AML-193 (cell line): ENCODE results near the gene ERVK3-1.
"Not testable (repeated sequence)": the region's sequence is repeated elsewhere in the genome, so short reads cannot be mapped to it uniquely, and the experiment has no call there.

ENCODE experiments used
- DNase-seq, 2 experiments: peaks; one replicate each; lab custom pipeline; 2025; lab: John Stamatoyannopoulos, UW

Gene ERVK3-1

GRCh38 chr19:58305065-58305931 is at the start of gene ERVK3-1:
ERVK3-1 (plus strand) TSS chr19:58305377; CDS start chr19:58312169, 6,792 bp downstream.
- DNase-seq: peak; percentile 91 to 96

GRCh38 chr19:58258259-58258658 is 46.9 kb upstream of the ERVK3-1 start:
- not testable (repeated sequence) for DNase-seq

- no peak for DNase-seq
These were observed 43.6 kb upstream of the ERVK3-1 start for GRCh38 chr19:58261600-58261967.

GRCh38 chr19:58261968-58262921 is 42.9 kb upstream of the ERVK3-1 start:
- no peak for DNase-seq

GRCh38 chr19:58262922-58263296 is 42.3 kb upstream of the ERVK3-1 start:
- no peak for DNase-seq

GRCh38 chr19:58265100-58265499 is 40.1 kb upstream of the ERVK3-1 start:
- no peak for DNase-seq

GRCh38 chr19:58268344-58268743 is 36.8 kb upstream of the ERVK3-1 start:
- no peak for DNase-seq

- no peak for DNase-seq
These were observed 30.4 kb upstream of the ERVK3-1 start for GRCh38 chr19:58274771-58275201.

GRCh38 chr19:58275564-58275963 is 29.6 kb upstream of the ERVK3-1 start:
- DNase-seq: no peak

GRCh38 chr19:58277197-58277596 is 28.0 kb upstream of the ERVK3-1 start:
- no peak for DNase-seq

GRCh38 chr19:58277748-58278540 is 27.2 kb upstream of the ERVK3-1 start:
- peak; percentile 58 to 72 for DNase-seq

GRCh38 chr19:58278541-58279041 is 26.6 kb upstream of the ERVK3-1 start, which contains the start of gene ZNF8:
ZNF8 (plus strand) TSS chr19:58278955; CDS start chr19:58279082, 127 bp downstream.
- DNase-seq: peak; percentile 93

- DNase-seq: peak in 1 of 2 experiments; percentile 3
These were observed 25.9 kb upstream of the ERVK3-1 start for GRCh38 chr19:58279042-58279924.

- no peak for DNase-seq
These were observed 25.3 kb upstream of the ERVK3-1 start for GRCh38 chr19:58279925-58280316.

- DNase-seq: no peak
These were observed 21.0 kb upstream of the ERVK3-1 start for GRCh38 chr19:58284199-58284598.

GRCh38 chr19:58291943-58292342 is 13.2 kb upstream of the ERVK3-1 start:
- no peak for DNase-seq

- no peak for DNase-seq
These were observed 10.3 kb upstream of the ERVK3-1 start for GRCh38 chr19:58294743-58295374.

- DNase-seq: no peak
These were observed 9.1 kb upstream of the ERVK3-1 start for GRCh38 chr19:58296104-58296503.

- no peak for DNase-seq
These were observed 4.6 kb upstream of the ERVK3-1 start for GRCh38 chr19:58300620-58301019.

- DNase-seq: no peak
These were observed 922 bp upstream of the ERVK3-1 start for GRCh38 chr19:58304255-58304654.
